IMR-90 (cell line): ENCODE data around the gene EPN2. TPM values are rescaled to one million over a fixed set of nuclear protein-coding genes. Genes with fewer than 3 reads are reported as not detected.
"Not testable (repeated sequence)": the region's sequence is repeated elsewhere in the genome, so short reads cannot be mapped to it uniquely, and the experiment has no call there.

ENCODE experiments used
- ATAC-seq: fragments of 200-7000 bp; cut with Tn5 transposase; 2 replicates; pipeline ENCODE4 v1.9.1; 2020; ENCODE audit warnings: low read depth, mild to moderate bottlenecking, moderate library complexity
- Bru-seq: library from RNA; stranded (reverse); fragments of 400-500 nt; gene quantifications from one replicate; lab custom pipeline; 2021; lab: Mats Ljungman, UMichigan
- BruChase-seq, 2 experiments: library from RNA; stranded (reverse); fragments of 400-500 nt; gene quantifications; one replicate each; lab custom pipeline; 2021; lab: Mats Ljungman, UMichigan
- BruUV-seq: library from RNA; stranded (reverse); fragments of 400-500 nt; replicated peaks from 2 replicates; lab custom pipeline; 2021; lab: Mats Ljungman, UMichigan
- CTCF ChIA-PET: fragments of 300-600 bp; formaldehyde crosslinking; extraction: SDS; loops from one replicate; lab custom pipeline; 2021; ENCODE audit warnings: antibody characterized with exemption; lab: Yijun Ruan, JAX
- POLR2A ChIA-PET: fragments of 300-600 bp; sonication (Branson Sonifier 250); formaldehyde crosslinking; loops from one replicate; lab custom pipeline; 2022; ENCODE audit warnings: antibody characterized with exemption; ENCODE audit not compliant: unreplicated experiment; lab: Charles Lee
- DNase-seq: peaks from one replicate; pipeline ENCODE4 v3.0.0; 2013
- H2AFZ ChIP-seq: replicated peaks from 2 replicates; pipeline ENCODE3; 2013; ENCODE audit warnings: low read length, mild to moderate bottlenecking; ENCODE audit not compliant: poor library complexity
- H2AK5ac ChIP-seq: 2 replicates; pipeline ENCODE4 v1.6.1; 2013; ENCODE audit warnings: low read depth, low read length, inconsistent platforms
- H2AK9ac ChIP-seq: replicated peaks from 2 replicates; pipeline ENCODE3; 2013; ENCODE audit warnings: mild to moderate bottlenecking, low read depth, low read length, moderate library complexity; ENCODE audit not compliant: poor library complexity
- H2BK120ac ChIP-seq: 2 replicates; pipeline ENCODE4 v1.6.1; 2013; ENCODE audit warnings: low read depth, low read length, inconsistent platforms
- H2BK15ac ChIP-seq: 3 replicates; pipeline ENCODE4 v1.6.1; 2013; ENCODE audit warnings: low read depth, low read length, inconsistent platforms
- H2BK20ac ChIP-seq: 2 replicates; pipeline ENCODE4 v1.6.1; 2013; ENCODE audit warnings: low read depth, mild to moderate bottlenecking, inconsistent platforms, low read length, moderate library complexity
- H2BK5ac ChIP-seq: 2 replicates; pipeline ENCODE4 v1.6.1; 2013; ENCODE audit warnings: mild to moderate bottlenecking, low read depth, low read length, inconsistent platforms; ENCODE audit not compliant: poor library complexity, severe bottlenecking
- H3K14ac ChIP-seq: replicated peaks from 2 replicates; pipeline ENCODE4 v1.6.1; 2013; ENCODE audit warnings: low read depth, low read length, inconsistent platforms
- H3K18ac ChIP-seq: 2 replicates; pipeline ENCODE4 v1.6.1; 2013; ENCODE audit warnings: low read depth, low read length, control low read depth
- H3K23ac ChIP-seq: 2 replicates; pipeline ENCODE4 v1.6.1; 2013; ENCODE audit warnings: low read depth, low read length, inconsistent platforms
- H3K27ac ChIP-seq: 2 replicates; pipeline ENCODE4 v1.5.1; 2013; ENCODE audit warnings: mild to moderate bottlenecking, control low read depth, low read length; ENCODE audit not compliant: insufficient read depth
- H3K27me3 ChIP-seq: 2 replicates; pipeline ENCODE4 v1.6.1; 2013; ENCODE audit warnings: low read length; ENCODE audit not compliant: control insufficient read depth, insufficient read depth
- H3K36me3 ChIP-seq: 2 replicates; pipeline ENCODE4 v1.6.1; 2013; ENCODE audit warnings: low read length, mixed read lengths; ENCODE audit not compliant: control insufficient read depth, insufficient read depth
- H3K4ac ChIP-seq: 2 replicates; pipeline ENCODE4 v1.6.1; 2013; ENCODE audit warnings: low read depth, low read length, inconsistent platforms
- H3K4me1 ChIP-seq: 2 replicates; pipeline ENCODE4 v1.6.1; 2013; ENCODE audit warnings: low read length, mixed read lengths; ENCODE audit not compliant: control insufficient read depth, insufficient read depth
- H3K4me2 ChIP-seq: 2 replicates; pipeline ENCODE4 v1.6.1; 2013; ENCODE audit warnings: low read depth, mild to moderate bottlenecking, control low read depth, low read length, moderate library complexity
- H3K4me3 ChIP-seq: 2 replicates; pipeline ENCODE4 v1.5.1; 2013; ENCODE audit warnings: low read depth, mild to moderate bottlenecking, control low read depth, low read length, moderate library complexity; ENCODE audit not compliant: insufficient read depth
- H3K56ac ChIP-seq: 2 replicates; pipeline ENCODE4 v1.6.1; 2013; ENCODE audit warnings: low read length, inconsistent platforms; ENCODE audit not compliant: insufficient read depth; ENCODE audit errors: extremely low read depth
- H3K79me1 ChIP-seq, 2 experiments: 2 replicates each; pipeline ENCODE4 v1.6.1; 2013; ENCODE audit warnings: low read length in 2 of 2, inconsistent platforms in 1 of 2, low read depth in 1 of 2
- H3K9ac ChIP-seq: 2 replicates; pipeline ENCODE4 v1.6.1; 2013; ENCODE audit warnings: low read depth, low read length, control low read depth
- H3K9me1 ChIP-seq: 2 replicates; pipeline ENCODE4 v1.6.1; 2013; ENCODE audit warnings: low read length, inconsistent platforms; ENCODE audit not compliant: insufficient read depth
- H3K9me3 ChIP-seq: 2 replicates; pipeline ENCODE4 v1.6.1; 2013; ENCODE audit warnings: low read length; ENCODE audit not compliant: control insufficient read depth, insufficient read depth
- H4K20me1 ChIP-seq: 2 replicates; pipeline ENCODE4 v1.6.1; 2013; ENCODE audit warnings: low read length, inconsistent platforms; ENCODE audit not compliant: insufficient read depth
- H4K5ac ChIP-seq: 2 replicates; pipeline ENCODE4 v1.6.1; 2013; ENCODE audit warnings: mild to moderate bottlenecking, low read depth, low read length, control low read depth
- H4K8ac ChIP-seq, 2 experiments: 2 replicates each; pipeline ENCODE4 v1.6.1; 2013; ENCODE audit warnings: low read depth in 2 of 2, low read length in 2 of 2, control low read depth in 1 of 2, inconsistent platforms in 1 of 2
- H4K91ac ChIP-seq: 2 replicates; pipeline ENCODE4 v1.6.1; 2013; ENCODE audit warnings: low read depth, low read length, inconsistent platforms; ENCODE audit not compliant: insufficient read depth
- WGBS, 2 experiments: methylation state at CpG; one replicate each; pipeline versions ENCODE4 v1.1.5 to v1.1.7; 2013; ENCODE audit warnings: missing lambda C conversion rate in 2 of 2; ENCODE audit not compliant: insufficient read length in 1 of 2; ENCODE audit errors: extremely low coverage in 2 of 2; 5-methylcytosine and 5-hydroxymethylcytosine counted together
- dilution Hi-C: fragments of 300-500 bp; cut with HindIII; formaldehyde crosslinking; loops from one replicate; pipeline ENCODE4 v1.14.3; 2018; ENCODE audit warnings: low sequenced_read_pairs; ENCODE audit not compliant: unreplicated experiment
- in situ Hi-C: fragments of 300-500 bp; cut with MboI; formaldehyde crosslinking; loops from 3 replicates; pipeline ENCODE4 v1.14.3; 2019; ENCODE audit warnings: low sequenced_read_pairs, inconsistent platforms, mixed read lengths
- intact Hi-C: fragments of 100-400 bp; cut with micrococcal nuclease; formaldehyde crosslinking; loops from 2 replicates; pipeline ENCODE4 v1.10.0; 2022
- long read RNA-seq: library from polyadenylated mRNA; unstranded; transcript quantifications from one replicate; pipeline ENCODE4 v2.0.0, GENCODE V29; 2021; ENCODE audit not compliant: unreplicated experiment
- polyA plus RNA-seq, 3 experiments: library from polyadenylated mRNA; depleted of rRNA; stranded (reverse); fragments of >200 nt; gene quantifications; 2 replicates each; pipeline ENCODE4 v1.2.3, GENCODE V29; 2012; ENCODE audit warnings: low replicate concordance in 1 of 3
- total RNA-seq: library from RNA; depleted of rRNA; stranded (reverse); fragments of >200 nt; gene quantifications from 2 replicates; pipeline ENCODE4 v1.2.3, GENCODE V29; 2012; rRNA removed

Gene EPN2
- 14.9 and 19.4 TPM in 2 replicates for total RNA-seq
- polyA plus RNA-seq (2012; rRNA removed), result 25.3 and 28.0 TPM in 2 replicates
- 23.7 and 47.8 TPM in 2 replicates for polyA plus RNA-seq (2012; cell fraction: cytosol; rRNA removed)
- polyA plus RNA-seq (2012; cell fraction: nucleus; rRNA removed; ENCODE audit: low replicate concordance), result 84.7 and 99.7 TPM in 2 replicates
- Bru-seq, nascent RNA, result percentile 89 among the genes with signal in this experiment
- BruChase-seq, experiment 1, labeled RNA remaining after a 6-hour chase, result percentile 95 among the genes with signal in this experiment
- percentile 95 among the genes with signal in this experiment for BruChase-seq, experiment 2, labeled RNA remaining after a 2-hour chase
- long read RNA-seq, full-length matches to known transcripts, result 4 of 36 reads
- long read RNA-seq, partial matches to known transcripts, result 19 of 36 reads
- long read RNA-seq, other reads (novel, unspliced or antisense), result 13 of 36 reads

- H3K4me1 ChIP-seq, H3K27me3 ChIP-seq, H2BK20ac ChIP-seq, intact Hi-C loops, H3K9me3 ChIP-seq, dilution Hi-C loops, CTCF ChIA-PET, H3K9me1 ChIP-seq, H3K36me3 ChIP-seq, POLR2A ChIA-PET, H2BK15ac ChIP-seq, BruUV-seq, in situ Hi-C loops: not testable (repeated sequence)
- Histone ChIP-seq H2AK5ac (peak within 1 kb of the TSS; percentile 84; the same call in 1 of the 2 replicates), H3K14ac (peak within 1 kb of the TSS; percentile 87), H4K8ac (peak within 1 kb of the TSS; percentile 62 to 78; a peak in 3 of 4 replicates), H3K79me1 (peaks cover 17 to 46% of the 10 kb centered on the region in 2 experiments), H4K20me1 (peaks cover 24% of the 10 kb centered on the region; the same call in 1 of the 2 replicates), H3K4me2 (peak within 1 kb of the TSS; percentile 100), H3K9ac (peak within 1 kb of the TSS; percentile 86), H2AFZ (peak within 1 kb of the TSS; percentile 95), H3K4me3 (peak within 1 kb of the TSS; percentile 98), H4K5ac (peak within 1 kb of the TSS; percentile 13), H3K56ac (peak within 1 kb of the TSS; percentile 54; the same call in 1 of the 2 replicates), H2AK9ac (peak within 1 kb of the TSS; percentile 100), H3K27ac (peak within 1 kb of the TSS; percentile 74), H3K4ac (peak within 1 kb of the TSS; percentile 90), H2BK5ac (peak within 1 kb of the TSS; percentile 69), H2BK120ac (peak within 1 kb of the TSS; percentile 39; the same call in 1 of the 2 replicates), H3K23ac (peak within 1 kb of the TSS; percentile 97), H4K91ac (peak within 1 kb of the TSS; percentile 70), H3K18ac (peak within 1 kb of the TSS; percentile 6; the same call in 1 of the 2 replicates)
- peak; percentile 88 for ATAC-seq
- DNase-seq, result peak; percentile 49
- WGBS, 2 experiments, result no CpG with 5 or more reads among the region's 31 CpGs
Observed at GRCh38 chr17:19237139-19237388, at the start of gene EPN2. Gene EPN2, plus strand, starts transcription at chr17:19237366. Its CDS starts 45,754 bp downstream, at chr17:19283120.

- H4K91ac ChIP-seq, H2BK20ac ChIP-seq, H3K79me1 ChIP-seq, in situ Hi-C loops, intact Hi-C loops, H3K9me3 ChIP-seq, H3K9ac ChIP-seq, H2AK5ac ChIP-seq, H3K18ac ChIP-seq, H2BK5ac ChIP-seq, H4K20me1 ChIP-seq, H3K27me3 ChIP-seq, H3K27ac ChIP-seq, H2AK9ac ChIP-seq, H2BK15ac ChIP-seq, CTCF ChIA-PET, H3K23ac ChIP-seq, POLR2A ChIA-PET, H4K5ac ChIP-seq, H3K14ac ChIP-seq, H4K8ac ChIP-seq, H3K9me1 ChIP-seq, H3K4me1 ChIP-seq, H2AFZ ChIP-seq, H3K36me3 ChIP-seq, H3K4ac ChIP-seq, H3K56ac ChIP-seq, dilution Hi-C loops, DNase-seq, H3K4me2 ChIP-seq, H2BK120ac ChIP-seq, H3K4me3 ChIP-seq: not testable (repeated sequence)
- whole genome bisulfite sequencing, 2 experiments, result no CpG with 5 or more reads among the region's 62 CpGs
- peak; percentile 24; the same call in 1 of the 2 replicates for ATAC-seq
- TSS peak; percentile 100 for BruUV-seq
Observed at GRCh38 chr17:19187883-19188869, 49.0 kb upstream of the EPN2 start.
